ENCODE results near the gene MXD3. TPM values are rescaled to one million over a fixed set of nuclear protein-coding genes. Genes with fewer than 3 reads are reported as not detected.
A peak's percentile ranks its signal among the peaks of the same experiment; 100 is the strongest.

MXD3 gene
- total RNA-seq, 1 donor from 2014 or later: 18.4 TPM

GRCh38 chr5:177354711-177355110 is 43.0 kb upstream of the MXD3 start:
- peaks cover 9% of the 10 kb centered on the region for H3K9me3 Mint-ChIP-seq
- H3K27ac Mint-ChIP-seq: no peak overlapping the region
- H3K27me3 Mint-ChIP-seq (ENCODE audit: low read depth): peaks cover 32% of the 10 kb centered on the region
- no peaks in the 10 kb centered on the region for H3K36me3 Mint-ChIP-seq
- peaks cover 17% of the 10 kb centered on the region for H3K4me1 Mint-ChIP-seq
- no peak overlapping the region for H3K4me3 Mint-ChIP-seq
- TF ChIP-seq, protein P1, sequence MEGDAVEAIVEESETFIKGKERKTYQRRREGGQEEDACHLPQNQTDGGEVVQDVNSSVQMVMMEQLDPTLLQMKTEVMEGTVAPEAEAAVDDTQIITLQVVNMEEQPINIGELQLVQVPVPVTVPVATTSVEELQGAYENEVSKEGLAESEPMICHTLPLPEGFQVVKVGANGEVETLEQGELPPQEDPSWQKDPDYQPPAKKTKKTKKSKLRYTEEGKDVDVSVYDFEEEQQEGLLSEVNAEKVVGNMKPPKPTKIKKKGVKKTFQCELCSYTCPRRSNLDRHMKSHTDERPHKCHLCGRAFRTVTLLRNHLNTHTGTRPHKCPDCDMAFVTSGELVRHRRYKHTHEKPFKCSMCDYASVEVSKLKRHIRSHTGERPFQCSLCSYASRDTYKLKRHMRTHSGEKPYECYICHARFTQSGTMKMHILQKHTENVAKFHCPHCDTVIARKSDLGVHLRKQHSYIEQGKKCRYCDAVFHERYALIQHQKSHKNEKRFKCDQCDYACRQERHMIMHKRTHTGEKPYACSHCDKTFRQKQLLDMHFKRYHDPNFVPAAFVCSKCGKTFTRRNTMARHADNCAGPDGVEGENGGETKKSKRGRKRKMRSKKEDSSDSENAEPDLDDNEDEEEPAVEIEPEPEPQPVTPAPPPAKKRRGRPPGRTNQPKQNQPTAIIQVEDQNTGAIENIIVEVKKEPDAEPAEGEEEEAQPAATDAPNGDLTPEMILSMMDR (IDR thresholded peaks at IDR 0.05; ENCODE audit: unreplicated experiment): no peak
- DNase-seq (ENCODE audit: low spot score in 2 of 2, unreplicated experiment in 2 of 2): no peak

- peaks cover 21% of the 10 kb centered on the region for H3K4me1 Mint-ChIP-seq
- no peak overlapping the region for H3K4me3 Mint-ChIP-seq
- H3K27ac Mint-ChIP-seq: no peak overlapping the region
- DNase-seq (ENCODE audit: low spot score in 2 of 2, unreplicated experiment in 2 of 2): no peak
- TF ChIP-seq, protein P1 (IDR thresholded peaks at IDR 0.05; ENCODE audit: unreplicated experiment): no peak
- H3K9me3 Mint-ChIP-seq: peaks cover 9% of the 10 kb centered on the region
- H3K36me3 Mint-ChIP-seq: no peaks in the 10 kb centered on the region
- H3K27me3 Mint-ChIP-seq (ENCODE audit: low read depth): peaks cover 32% of the 10 kb centered on the region
These were observed 42.6 kb upstream of the MXD3 start for GRCh38 chr5:177354256-177354655.

DNA sequence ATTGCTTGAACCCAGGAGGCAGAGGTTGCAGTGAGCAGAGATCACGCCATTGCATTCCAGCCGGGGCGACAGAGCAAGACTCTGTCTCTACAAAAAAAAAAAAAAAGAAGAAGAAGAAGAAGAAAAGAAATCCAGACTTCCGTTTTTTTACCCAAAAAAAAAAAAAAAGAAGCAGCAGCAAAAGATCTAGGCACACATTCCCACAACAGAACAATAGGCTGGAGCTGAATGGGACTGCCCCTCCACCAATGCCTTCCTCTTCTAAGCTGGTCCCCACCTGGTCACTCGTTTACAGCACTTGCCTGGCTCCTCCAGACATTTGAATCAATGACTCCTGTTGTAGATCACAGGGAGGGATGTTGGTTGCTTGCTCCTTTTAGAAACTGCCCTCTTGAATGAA is 41.4 kb upstream of the MXD3 start:
- H3K27me3 Mint-ChIP-seq (ENCODE audit: low read depth): peaks cover 27% of the 10 kb centered on the region
- H3K4me3 Mint-ChIP-seq: peak overlapping the region; percentile 30
- no peak overlapping the region for H3K27ac Mint-ChIP-seq
- no peaks in the 10 kb centered on the region for H3K36me3 Mint-ChIP-seq
- H3K4me1 Mint-ChIP-seq: peaks cover 25% of the 10 kb centered on the region
- no peak for DNase-seq (ENCODE audit: low spot score in 2 of 2, unreplicated experiment in 2 of 2)
- TF ChIP-seq, protein P1 (IDR thresholded peaks at IDR 0.05; ENCODE audit: unreplicated experiment): no peak
- peaks cover 9% of the 10 kb centered on the region for H3K9me3 Mint-ChIP-seq

- Mint-ChIP-seq H3K27ac (peak within 1 kb of the TSS; percentile 100), H3K4me1 (peaks cover 26% of the 10 kb centered on the region), H3K36me3 (peaks cover 6% of the 10 kb centered on the region), H3K9me3 (peaks cover 9% of the 10 kb centered on the region), H3K4me3 (peak within 1 kb of the TSS; percentile 100), H3K27me3 (ENCODE audit: low read depth) (peaks cover 21% of the 10 kb centered on the region)
- TF ChIP-seq, protein P1 (IDR thresholded peaks at IDR 0.05; ENCODE audit: unreplicated experiment): no peak
- DNase-seq (ENCODE audit: low spot score in 2 of 2, unreplicated experiment in 2 of 2): peak; percentile 82 to 92
These were observed 40.0 kb upstream of the MXD3 start, which contains the start of gene LMAN2 for GRCh38 chr5:177351392-177352329. LMAN2 (minus strand) TSS chr5:177351668; CDS start chr5:177351647, 21 bp downstream.

DNA sequence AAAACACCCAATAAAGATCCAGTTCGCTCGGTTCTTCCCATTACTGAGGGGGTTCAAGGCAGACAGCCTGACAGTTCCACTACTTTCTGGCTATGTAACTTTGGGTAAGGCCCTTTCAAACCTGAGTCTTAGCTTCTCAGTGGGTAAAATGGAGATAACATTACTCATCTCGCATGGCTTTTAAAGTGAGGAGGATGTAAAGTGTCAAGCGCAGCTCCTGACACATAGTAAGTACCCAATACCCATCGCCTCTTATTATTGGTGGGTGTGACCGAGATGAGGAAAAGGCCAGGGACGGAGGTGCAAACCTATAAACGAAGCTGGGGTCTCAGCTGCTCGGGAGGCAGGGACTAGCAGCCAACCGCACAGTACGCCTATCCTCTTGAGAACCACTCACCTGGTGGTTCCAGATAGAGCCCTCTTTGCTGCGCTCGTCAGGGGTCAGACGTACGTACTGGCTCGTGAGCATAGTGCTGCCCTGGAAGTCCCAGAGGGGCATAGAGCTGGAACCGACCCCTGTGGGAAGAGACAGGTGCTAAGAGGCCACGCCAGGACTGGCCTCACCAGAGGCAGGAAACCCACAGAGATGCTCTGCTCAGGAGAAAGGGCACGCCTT is 39.2 kb upstream of the MXD3 start:
- H3K27ac Mint-ChIP-seq: peak overlapping the region; percentile 100
- peaks cover 13% of the 10 kb centered on the region for H3K27me3 Mint-ChIP-seq (ENCODE audit: low read depth)
- H3K4me1 Mint-ChIP-seq: peaks cover 27% of the 10 kb centered on the region
- peaks cover 9% of the 10 kb centered on the region for H3K9me3 Mint-ChIP-seq
- TF ChIP-seq, protein P1 (IDR thresholded peaks at IDR 0.05; ENCODE audit: unreplicated experiment): no peak
- H3K36me3 Mint-ChIP-seq: peaks cover 7% of the 10 kb centered on the region
- DNase-seq (ENCODE audit: low spot score in 2 of 2, unreplicated experiment in 2 of 2): no peak
- peak overlapping the region; percentile 100 for H3K4me3 Mint-ChIP-seq

All from mesothelial cell of epicardium (in vitro differentiated cells).